ENCODE results near the gene INIP.
"Not testable (repeated sequence)": the region's sequence is repeated elsewhere in the genome, so short reads cannot be mapped to it uniquely, and the experiment has no call there.

Gene INIP

GRCh38 chr9:112689161-112689740, 28.7 kb downstream of the INIP start:
- no peak overlapping the region for H3K4me3 ChIP-seq
- H3K27ac ChIP-seq = no peak overlapping the region

GRCh38 chr9:112680731-112681402, 37.0 kb downstream of the INIP start:
- no peak overlapping the region for H3K4me3 ChIP-seq
- no peak overlapping the region for H3K27ac ChIP-seq

- H3K27ac ChIP-seq = no peak overlapping the region
- H3K4me3 ChIP-seq = no peak overlapping the region
Observed at GRCh38 chr9:112677040-112677439, 40.9 kb downstream of the INIP start.

- not testable (repeated sequence) for H3K4me3 ChIP-seq, H3K27ac ChIP-seq
Observed at GRCh38 chr9:112673221-112673620, 44.7 kb downstream of the INIP start.

GRCh38 chr9:112670991-112671625, 46.8 kb downstream of the INIP start:
- Histone ChIP-seq H3K27ac (no peak overlapping the region), H3K4me3 (no peak overlapping the region)

GRCh38 chr9:112669326-112669725, 48.6 kb downstream of the INIP start:
- Histone ChIP-seq H3K27ac (no peak overlapping the region), H3K4me3 (no peak overlapping the region)

- H3K4me3 ChIP-seq = no peak overlapping the region
Observed at GRCh38 chr9:112665347-112665746, 52.6 kb downstream of the INIP start.

GRCh38 chr9:112664531-112664930, 53.4 kb downstream of the INIP start:
- H3K4me3 ChIP-seq = no peak overlapping the region

More at GRCh38 chr9:112665347-112665746, 52.6 kb downstream of the INIP start:
- H3K27ac ChIP-seq = no peak overlapping the region

GRCh38 chr9:112663681-112664080, 54.2 kb downstream of the INIP start:
- Histone ChIP-seq H3K4me3 (no peak overlapping the region), H3K27ac (no peak overlapping the region)

More at GRCh38 chr9:112664531-112664930, 53.4 kb downstream of the INIP start:
- H3K27ac ChIP-seq = no peak overlapping the region

- H3K4me3 ChIP-seq = no peak overlapping the region
- no peak overlapping the region for H3K27ac ChIP-seq
Observed at GRCh38 chr9:112659906-112660305, 58.0 kb downstream of the INIP start.

- Histone ChIP-seq H3K27ac (no peak overlapping the region), H3K4me3 (no peak overlapping the region)
Observed at GRCh38 chr9:112655668-112656067, 62.2 kb downstream of the INIP start.

- Histone ChIP-seq H3K27ac (no peak overlapping the region), H3K4me3 (no peak overlapping the region)
Observed at GRCh38 chr9:112654282-112654681, 63.6 kb downstream of the INIP start.

- H3K27ac ChIP-seq = no peak overlapping the region
- H3K4me3 ChIP-seq = no peak overlapping the region
Observed at GRCh38 chr9:112648624-112649023, 69.3 kb downstream of the INIP start.

GRCh38 chr9:112647596-112647995, 70.3 kb downstream of the INIP start:
- Histone ChIP-seq H3K4me3 (no peak overlapping the region), H3K27ac (no peak overlapping the region)

GRCh38 chr9:112642126-112642525, 75.8 kb downstream of the INIP start:
- no peak overlapping the region for H3K4me3 ChIP-seq
- no peak overlapping the region for H3K27ac ChIP-seq

- H3K27ac ChIP-seq = no peak overlapping the region
- no peak overlapping the region for H3K4me3 ChIP-seq
Observed at GRCh38 chr9:112640311-112640710, 77.6 kb downstream of the INIP start.
